HCT116 (cell line): ENCODE data around the gene RASL11A. TPM values are rescaled to one million over a fixed set of nuclear protein-coding genes. Genes with fewer than 3 reads are reported as not detected.

Experiments used
- ATAC-seq: fragments of 200-7000 bp; cut with Tn5 transposase; 2 replicates; pipeline ENCODE4 v1.9.1; 2020; ENCODE audit warnings: mild to moderate bottlenecking, moderate library complexity
- BruUV-seq: library from RNA; stranded (reverse); fragments of 400-500 nt; replicated peaks from 2 replicates; lab custom pipeline; 2021; lab: Mats Ljungman, UMichigan
- CTCF ChIA-PET: fragments of 300-600 bp; sonication (Branson Sonifier 250); formaldehyde crosslinking; loops from one replicate; lab custom pipeline; 2021; ENCODE audit warnings: antibody characterized with exemption; lab: Charles Lee
- POLR2A ChIA-PET: fragments of 300-600, 350-600 bp; sonication (Branson Sonifier 250); formaldehyde crosslinking; loops from one replicate; lab custom pipeline; 2021; ENCODE audit warnings: antibody characterized with exemption; lab: Charles Lee
- RAD21 ChIA-PET, 2 experiments: fragments of 300-600 bp; sonication (Branson Sonifier 250); formaldehyde crosslinking; loops; one replicate each; lab custom pipeline; 2023; ENCODE audit warnings: low total read pairs in 2 of 2; ENCODE audit not compliant: uncharacterized antibody in 2 of 2, unreplicated experiment in 2 of 2, low non-redundant PET in 1 of 2; lab: Charles Lee
- DNase-seq: peaks from one replicate; pipeline ENCODE4 v3.0.0-alpha.2; 2010; ENCODE audit warnings: low read depth, low spot score
- H2AFZ ChIP-seq: fragments of 200-600 bp; shearing (Covaris generic), sonication (generic); 2 replicates; pipeline ENCODE4 v1.6.1; 2017; ENCODE audit warnings: low read depth, mixed run types, mixed read lengths, antibody characterized with exemption, low read length; ENCODE audit not compliant: poor library complexity, severe bottlenecking
- H3K27ac ChIP-seq: 2 replicates; pipeline ENCODE4 v1.5.1; 2012; ENCODE audit warnings: low read depth, low read length
- H3K27me3 ChIP-seq: fragments of 200-600 bp; sonication (generic); 2 replicates; pipeline ENCODE4 v1.6.1; 2016; ENCODE audit warnings: mixed run types, low read length, mixed read lengths; ENCODE audit not compliant: insufficient read depth
- H3K36me3 ChIP-seq, 2 experiments: fragments of 200-500 bp in 1 of 2; fragments of 200-600 bp in 1 of 2; sonication (Bioruptor generic) in 1 of 2; sonication (generic) in 1 of 2; 2 replicates each; pipeline versions ENCODE4 v1.5.1 to v1.6.1; 2014 to 2016; ENCODE audit warnings: low read length in 2 of 2, inconsistent platforms in 1 of 2, mixed read lengths in 1 of 2, mixed run types in 1 of 2; ENCODE audit not compliant: insufficient read depth in 2 of 2, control insufficient read depth in 1 of 2
- H3K4me1 ChIP-seq, 2 experiments: fragments of 200-600 bp in 1 of 2; sonication (generic) in 1 of 2; 2 replicates each; pipeline versions ENCODE4 v1.5.1 to v1.6.1; 2012 to 2017; ENCODE audit warnings: low read length in 2 of 2, inconsistent platforms in 1 of 2, mild to moderate bottlenecking in 1 of 2, mixed read lengths in 1 of 2, mixed run types in 1 of 2, moderate library complexity in 1 of 2; ENCODE audit not compliant: insufficient read depth in 2 of 2, control insufficient read depth in 1 of 2
- H3K4me2 ChIP-seq: fragments of 200-600 bp; sonication (generic); 2 replicates; pipeline ENCODE4 v1.6.1; 2017; ENCODE audit warnings: mixed run types, low read length, mixed read lengths
- H3K4me3 ChIP-seq, 2 experiments: fragments of 200-600 bp in 1 of 2; sonication (generic) in 1 of 2; replicated peaks in 1 of 2; 2 replicates each; pipeline ENCODE4 v1.5.1; 2011 to 2016; ENCODE audit warnings: low read length in 2 of 2, control low read depth in 1 of 2, low read depth in 1 of 2, mild to moderate bottlenecking in 1 of 2, mixed read lengths in 1 of 2, mixed run types in 1 of 2
- H3K79me2 ChIP-seq: fragments of 200-600 bp; sonication (generic); 2 replicates; pipeline ENCODE4 v1.6.1; 2017; ENCODE audit warnings: mild to moderate bottlenecking, mixed run types, low read length, moderate library complexity, mixed read lengths; ENCODE audit not compliant: insufficient read depth
- H3K9ac ChIP-seq: fragments of 200-600 bp; sonication (generic); 2 replicates; pipeline ENCODE4 v1.6.1; 2016; ENCODE audit warnings: low read length, mixed read lengths
- H3K9me2 ChIP-seq: fragments of 200-600 bp; sonication (generic), shearing (Covaris generic); 2 replicates; pipeline ENCODE4 v1.6.1; 2017; ENCODE audit warnings: mixed run types, mild to moderate bottlenecking, moderate library complexity; ENCODE audit not compliant: insufficient read depth
- H3K9me3 ChIP-seq, 2 experiments: fragments of 200-500 bp in 1 of 2; fragments of 200-600 bp in 1 of 2; sonication (Bioruptor generic) in 1 of 2; sonication (generic) in 1 of 2; 2 replicates each; pipeline ENCODE4 v1.6.1; 2014 to 2017; ENCODE audit warnings: low read length in 2 of 2, mixed read lengths in 2 of 2, inconsistent platforms in 1 of 2, low read depth in 1 of 2, mild to moderate bottlenecking in 1 of 2, mixed run types in 1 of 2, moderate library complexity in 1 of 2; ENCODE audit not compliant: control insufficient read depth in 1 of 2, insufficient read depth in 1 of 2
- H4K20me1 ChIP-seq: fragments of 200-600 bp; sonication (generic), shearing (Covaris generic); 2 replicates; pipeline ENCODE4 v1.6.1; 2017; ENCODE audit warnings: mixed run types, mild to moderate bottlenecking, moderate library complexity; ENCODE audit not compliant: insufficient read depth
- ATF3 ChIP-seq: IDR thresholded peaks from 2 replicates; pipeline ENCODE4 v1.6.1; 2012
- CBX3 ChIP-seq: IDR thresholded peaks from 2 replicates; pipeline ENCODE4 v1.6.1; 2012; ENCODE audit warnings: low read depth
- CEBPB ChIP-seq: IDR thresholded peaks from 2 replicates; pipeline ENCODE4 v1.6.1; 2012; ENCODE audit warnings: low read depth
- EGR1 ChIP-seq: IDR thresholded peaks from 2 replicates; pipeline ENCODE4 v1.6.1; 2012; ENCODE audit warnings: low read depth
- ELF1 ChIP-seq: IDR thresholded peaks from 2 replicates; pipeline ENCODE4 v1.6.1; 2012; ENCODE audit warnings: low read depth, borderline replicate concordance
- EZH2phosphoT487 ChIP-seq: fragments of 200-600 bp; IDR thresholded peaks from 2 replicates; pipeline ENCODE4 v1.6.1; 2018; ENCODE audit warnings: antibody characterized with exemption, borderline replicate concordance
- FOSL1 ChIP-seq: IDR thresholded peaks from 2 replicates; pipeline ENCODE4 v1.6.1; 2012; ENCODE audit warnings: low read depth
- JUND ChIP-seq: IDR thresholded peaks from 2 replicates; pipeline ENCODE4 v1.6.1; 2012
- POLR2A ChIP-seq: IDR thresholded peaks from 2 replicates; pipeline ENCODE4 v1.7.0; 2011; ENCODE audit warnings: borderline replicate concordance; ENCODE audit not compliant: insufficient read depth, insufficient read length; ENCODE audit errors: extremely low read depth
- POLR2AphosphoS5 ChIP-seq: IDR thresholded peaks from 2 replicates; pipeline ENCODE4 v1.6.1; 2011; ENCODE audit warnings: mild to moderate bottlenecking, low read depth, low read length, moderate library complexity
- RAD21 ChIP-seq: IDR thresholded peaks from 2 replicates; pipeline ENCODE4 v1.6.1; 2012; ENCODE audit warnings: low read depth, mild to moderate bottlenecking
- SIN3A ChIP-seq: IDR thresholded peaks from 2 replicates; pipeline ENCODE4 v1.6.1; 2012; ENCODE audit warnings: low read depth
- SP1 ChIP-seq: IDR thresholded peaks from 2 replicates; pipeline ENCODE4 v1.6.1; 2012; ENCODE audit warnings: low read depth
- SRF ChIP-seq: IDR thresholded peaks from 2 replicates; pipeline ENCODE4 v1.6.1; 2012; ENCODE audit warnings: low read depth
- ZBTB33 ChIP-seq: IDR thresholded peaks from 2 replicates; pipeline ENCODE4 v1.6.1; 2011; ENCODE audit warnings: mild to moderate bottlenecking, low read length, moderate library complexity; ENCODE audit not compliant: insufficient replicate concordance; ENCODE audit errors: extremely low read depth
- ZFX ChIP-seq: fragments of 450-650 bp; IDR thresholded peaks from 2 replicates; pipeline ENCODE4 v1.6.1; 2017
- ZNF274 ChIP-seq: fragments of 200-500 bp; sonication (Bioruptor generic); IDR thresholded peaks from 2 replicates; pipeline ENCODE4 v1.6.1; 2014; ENCODE audit warnings: mild to moderate bottlenecking, low read depth, low read length, inconsistent platforms
- intact Hi-C: fragments of 100-400 bp; cut with micrococcal nuclease; formaldehyde crosslinking; loops from 2 replicates; pipeline ENCODE4 v1.10.0; 2022
- total RNA-seq: library from RNA; stranded (reverse); gene quantifications from one replicate; pipeline ENCODE4 v1.2.1, GENCODE V29; 2021; ENCODE audit not compliant: unreplicated experiment
- TF ChIP-seq, protein P1 (sequence below): IDR thresholded peaks from 2 replicates; pipeline ENCODE4 v1.6.1; 2012
- TF ChIP-seq, protein P2 (sequence below), 3 experiments: fragments of 200-600 bp in 1 of 3; sonication (generic) in 1 of 3; IDR thresholded peaks in 2 of 3; conservative IDR thresholded peaks in 1 of 3; 2 replicates each; pipeline ENCODE4 v1.5.1; 2012 to 2017; ENCODE audit warnings: low read depth in 2 of 3, low read length in 2 of 3, antibody characterized with exemption in 1 of 3, borderline replicate concordance in 1 of 3, control low read depth in 1 of 3, mild to moderate bottlenecking in 1 of 3, mixed read lengths in 1 of 3, mixed run types in 1 of 3, moderate library complexity in 1 of 3; ENCODE audit not compliant: insufficient read depth in 1 of 3

RASL11A gene
- total RNA-seq, 1 experiment from 2014 or later, result 5.0 TPM

DNA sequence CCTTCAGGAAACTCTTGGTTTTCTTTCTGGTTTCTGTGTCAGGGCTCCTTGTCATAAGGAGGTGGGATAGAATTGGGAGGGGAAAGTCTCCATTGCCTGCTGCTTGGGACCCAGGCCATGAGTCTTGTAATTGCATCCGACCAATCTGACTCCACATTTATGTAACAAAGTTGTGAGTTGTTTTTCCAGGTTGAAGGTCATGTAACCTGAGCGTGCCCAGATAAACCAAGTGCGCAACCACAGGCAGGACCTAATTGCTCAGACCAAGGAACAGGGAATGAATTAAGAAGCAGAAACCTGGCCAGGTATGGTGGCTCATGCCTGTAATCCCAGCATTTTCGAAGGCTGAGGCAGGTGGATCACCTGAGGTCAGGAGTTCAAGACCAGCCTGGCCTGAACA, 17.8 kb downstream of the RASL11A start:
- CTCF ChIA-PET, result no interaction called here
- H3K79me2 ChIP-seq, result no peaks in the 10 kb centered on the region

More for the DNA sequence above, 17.8 kb downstream of the RASL11A start:
- Histone ChIP-seq H3K4me2 (no peak overlapping the region), H3K9me3 (no peaks in the 10 kb centered on the region), H4K20me1 (no peaks in the 10 kb centered on the region), H3K27ac (no peak overlapping the region), H2AFZ (no peak overlapping the region), H3K9ac (no peak overlapping the region), H3K27me3 (no peaks in the 10 kb centered on the region), H3K9me2 (no peaks in the 10 kb centered on the region), H3K4me3 (no peak overlapping the region), H3K36me3 (no peaks in the 10 kb centered on the region), H3K4me1 (peaks cover 0 to 4% of the 10 kb centered on the region in 2 experiments; a peak in 1 of 4 replicates)
- ChIA-PET POLR2A (no interaction called here), RAD21 (no interaction called here)
- no TSS peak for BruUV-seq
- intact Hi-C loops, result no loop called here
- TF ChIP-seq FOSL1 (no peak), ATF3 (no peak), RAD21 (no peak), CEBPB (no peak), ELF1 (no peak), SP1 (no peak), EGR1 (no peak), ZFX (no peak), SIN3A (no peak), CBX3 (no peak), SRF (no peak), ZNF274 (no peak), JUND (no peak), ZBTB33 (no peak), POLR2AphosphoS5 (no peak), POLR2A (no peak), EZH2phosphoT487 (no peak)
- TF ChIP-seq, protein P1, sequence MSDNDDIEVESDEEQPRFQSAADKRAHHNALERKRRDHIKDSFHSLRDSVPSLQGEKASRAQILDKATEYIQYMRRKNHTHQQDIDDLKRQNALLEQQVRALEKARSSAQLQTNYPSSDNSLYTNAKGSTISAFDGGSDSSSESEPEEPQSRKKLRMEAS, result no peak
- TF ChIP-seq, protein P2, sequence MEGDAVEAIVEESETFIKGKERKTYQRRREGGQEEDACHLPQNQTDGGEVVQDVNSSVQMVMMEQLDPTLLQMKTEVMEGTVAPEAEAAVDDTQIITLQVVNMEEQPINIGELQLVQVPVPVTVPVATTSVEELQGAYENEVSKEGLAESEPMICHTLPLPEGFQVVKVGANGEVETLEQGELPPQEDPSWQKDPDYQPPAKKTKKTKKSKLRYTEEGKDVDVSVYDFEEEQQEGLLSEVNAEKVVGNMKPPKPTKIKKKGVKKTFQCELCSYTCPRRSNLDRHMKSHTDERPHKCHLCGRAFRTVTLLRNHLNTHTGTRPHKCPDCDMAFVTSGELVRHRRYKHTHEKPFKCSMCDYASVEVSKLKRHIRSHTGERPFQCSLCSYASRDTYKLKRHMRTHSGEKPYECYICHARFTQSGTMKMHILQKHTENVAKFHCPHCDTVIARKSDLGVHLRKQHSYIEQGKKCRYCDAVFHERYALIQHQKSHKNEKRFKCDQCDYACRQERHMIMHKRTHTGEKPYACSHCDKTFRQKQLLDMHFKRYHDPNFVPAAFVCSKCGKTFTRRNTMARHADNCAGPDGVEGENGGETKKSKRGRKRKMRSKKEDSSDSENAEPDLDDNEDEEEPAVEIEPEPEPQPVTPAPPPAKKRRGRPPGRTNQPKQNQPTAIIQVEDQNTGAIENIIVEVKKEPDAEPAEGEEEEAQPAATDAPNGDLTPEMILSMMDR (IDR thresholded peaks at IDR 0.05 in 2 of 3, conservative IDR thresholded peaks at IDR 0.05 in 1 of 3; ENCODE audit: borderline replicate concordance in 1 of 3, insufficient read depth in 1 of 3, low read depth in 2 of 3, low read length in 2 of 3), result no peak
- ATAC-seq (no peak), DNase-seq (no peak)
